ENCODE measurements around the gene ANXA5.

ANXA5 gene

GRCh38 chr4:121632636-121633035 is 64.1 kb downstream of the ANXA5 start:
- DNase-seq, result no peak

Data from NCI-H1930 (cell line).